K562 (cell line): ENCODE results near the gene SNCA. TPM values are rescaled to one million over a fixed set of nuclear protein-coding genes. Genes with fewer than 3 reads are reported as not detected.

Experiments
- ATAC-seq: fragments of 200-7000 bp; cut with Tn5 transposase; 3 replicates; pipeline ENCODE4 v1.9.1; 2020; ENCODE audit warnings: moderate library complexity
- BruUV-seq: library from RNA; stranded (reverse); fragments of 400-500 nt; replicated peaks from 2 replicates; lab custom pipeline; 2021; lab: Mats Ljungman, UMichigan
- CTCF ChIA-PET: fragments of 300-600 bp; formaldehyde crosslinking; extraction: SDS; loops from one replicate; lab custom pipeline; 2021; ENCODE audit warnings: low intra/inter-chr PET ratio; lab: Yijun Ruan, JAX
- POLR2A ChIA-PET: fragments of 300-600, 350-650 bp; sonication (Branson Sonifier 250); formaldehyde crosslinking; extraction: SDS; loops from one replicate; lab custom pipeline; 2021; ENCODE audit warnings: antibody characterized with exemption, inconsistent platforms; lab: Yijun Ruan, JAX
- DNase-seq, 4 experiments: peaks; one replicate each; pipeline versions ENCODE4 v3.0.0 to v3.0.0-alpha.2; 2011 to 2018; ENCODE audit warnings: low spot score in 3 of 4, mixed read lengths in 3 of 4; ENCODE audit errors: extremely low read depth in 1 of 4
- FAIRE-seq: peaks from 2 replicates; lab custom pipeline; 2011; peaks lifted over from hg19 to GRCh38; lab: Jason Lieb, UNC
- H2AFZ ChIP-seq: 2 replicates; pipeline ENCODE4 v1.6.0; 2011; ENCODE audit warnings: low read depth, low read length, control low read depth, inconsistent platforms
- H3K27ac ChIP-seq: fragments of 200-600 bp; 3 replicates; pipeline ENCODE4 v1.8.0; 2011; ENCODE audit warnings: low read depth, mild to moderate bottlenecking, control low read depth, inconsistent platforms, low read length, moderate library complexity, mixed read lengths; ENCODE audit errors: extremely low read depth
- H3K27me3 ChIP-seq, 2 experiments: fragments of 300-600 bp in 1 of 2; 2 replicates in 1 of 2; 3 replicates in 1 of 2; pipeline versions ENCODE4 v1.6.0 to v1.8.0; 2011; ENCODE audit warnings: inconsistent platforms in 2 of 2, low read length in 2 of 2, mild to moderate bottlenecking in 1 of 2, mixed read lengths in 1 of 2, moderate library complexity in 1 of 2; ENCODE audit not compliant: control insufficient read depth in 2 of 2, insufficient read depth in 2 of 2
- H3K36me3 ChIP-seq: fragments of 300-600 bp; 3 replicates; pipeline ENCODE4 v1.8.0; 2011; ENCODE audit warnings: mild to moderate bottlenecking, low read length, inconsistent platforms; ENCODE audit not compliant: control insufficient read depth, insufficient read depth
- H3K4me1 ChIP-seq, 2 experiments: fragments of 200-600 bp in 1 of 2; replicated peaks in 1 of 2; 2 replicates in 1 of 2; 3 replicates in 1 of 2; pipeline versions ENCODE4 v1.5.1 to v1.8.0; 2011; ENCODE audit warnings: inconsistent platforms in 2 of 2, low read length in 2 of 2, mild to moderate bottlenecking in 1 of 2, mixed read lengths in 1 of 2, moderate library complexity in 1 of 2; ENCODE audit not compliant: control insufficient read depth in 2 of 2, insufficient read depth in 2 of 2
- H3K4me2 ChIP-seq: 2 replicates; pipeline ENCODE4 v1.6.1; 2011; ENCODE audit warnings: low read length, control low read depth, inconsistent platforms, mixed read lengths; ENCODE audit not compliant: insufficient read depth
- H3K4me3 ChIP-seq: fragments of 200-600 bp; sonication (generic), shearing (Covaris generic); 2 replicates; pipeline ENCODE4 v1.5.1; 2016; ENCODE audit warnings: control low read depth, inconsistent platforms
- H3K79me2 ChIP-seq: fragments of 200-600 bp; 3 replicates; pipeline ENCODE4 v1.8.0; 2011; ENCODE audit warnings: low read length, inconsistent platforms; ENCODE audit not compliant: control insufficient read depth, insufficient read depth
- H3K9ac ChIP-seq, 2 experiments: 2 replicates each; pipeline versions ENCODE4 v1.6.0 to v1.6.1; 2011; ENCODE audit warnings: low read depth in 2 of 2, low read length in 2 of 2, control low read depth in 1 of 2, inconsistent platforms in 1 of 2, mild to moderate bottlenecking in 1 of 2, mixed read lengths in 1 of 2; ENCODE audit not compliant: insufficient read depth in 1 of 2
- H3K9me1 ChIP-seq: one replicate; pipeline ENCODE4 v1.6.0; 2011; ENCODE audit warnings: inconsistent platforms, mild to moderate bottlenecking, low read length, moderate library complexity; ENCODE audit not compliant: control insufficient read depth, insufficient read depth
- H3K9me3 ChIP-seq: replicated peaks from 2 replicates; pipeline ENCODE4 v1.5.1; 2011; ENCODE audit warnings: low read depth, low read length, inconsistent platforms; ENCODE audit not compliant: control insufficient read depth, insufficient read depth
- H4K20me1 ChIP-seq: replicated peaks from 2 replicates; pipeline ENCODE4 v1.6.1; 2011; ENCODE audit warnings: low read length, inconsistent platforms, mixed read lengths; ENCODE audit not compliant: control insufficient read depth, insufficient read depth
- BRF1 ChIP-seq: IDR thresholded peaks from 3 replicates; pipeline ENCODE4 v1.6.1; 2011; ENCODE audit warnings: borderline replicate concordance, mild to moderate bottlenecking; ENCODE audit not compliant: insufficient read length; ENCODE audit errors: extremely low read depth
- CREB5 ChIP-seq: fragments of 250-450 bp; sonication (Bioruptor Pico); IDR thresholded peaks from 2 replicates; pipeline ENCODE4 v1.5.0; 2020; ENCODE audit warnings: mild to moderate bottlenecking
- KDM4B ChIP-seq, 2 experiments: fragments of 450-650 bp in 1 of 2; sonication (generic) in 1 of 2; IDR thresholded peaks; 2 replicates each; pipeline ENCODE4 v1.6.1; 2016 to 2017; ENCODE audit warnings: borderline replicate concordance in 2 of 2, antibody characterized with exemption in 1 of 2, low read depth in 1 of 2, mild to moderate bottlenecking in 1 of 2
- MED1 ChIP-seq: sonication (generic); formaldehyde crosslinking; IDR thresholded peaks from 2 replicates; pipeline ENCODE4 v1.8.1; 2023; ENCODE audit warnings: missing genetic modification reagents, borderline replicate concordance
- MLX ChIP-seq, 2 experiments: fragments of 450-650 bp in 1 of 2; sonication (generic) in 1 of 2; formaldehyde crosslinking; conservative IDR thresholded peaks; 2 replicates each; pipeline versions ENCODE4 v1.4.0 to v1.8.1; 2020 to 2022; ENCODE audit warnings: mild to moderate bottlenecking in 1 of 2, missing genetic modification reagents in 1 of 2
- SLC30A9 ChIP-seq: fragments of 250-450 bp; sonication (Bioruptor Pico); IDR thresholded peaks from 2 replicates; pipeline ENCODE4 v1.8.0; 2022; ENCODE audit warnings: mild to moderate bottlenecking, moderate library complexity
- THRA ChIP-seq: fragments of 450-650 bp; IDR thresholded peaks from 2 replicates; pipeline ENCODE4 v1.6.1; 2017; ENCODE audit warnings: mild to moderate bottlenecking, moderate library complexity
- UBTF ChIP-seq, 2 experiments: IDR thresholded peaks; 2 replicates each; pipeline ENCODE4 v1.6.1; 2012; ENCODE audit warnings: improper control_type of control experiment in 2 of 2, low read depth in 2 of 2, low read length in 2 of 2, borderline replicate concordance in 1 of 2
- WGBS: fragments of 100-300 bp; shearing (Covaris generic); methylation state at CpG from one replicate; pipeline ENCODE4 v1.1.6; 2016; ENCODE audit warnings: low coverage, mixed read lengths; ENCODE audit not compliant: insufficient coverage; ENCODE audit errors: missing lambda C conversion rate; 5-methylcytosine and 5-hydroxymethylcytosine counted together
- in situ Hi-C: fragments of 300-500 bp; cut with MboI; formaldehyde crosslinking; loops from 4 replicates; pipeline ENCODE4 v1.15.0; 2018; ENCODE audit warnings: inconsistent platforms, mixed read lengths
- intact Hi-C: fragments of 100-400 bp; cut with micrococcal nuclease; formaldehyde crosslinking; loops from 2 replicates; pipeline ENCODE4 v1.14.2; 2022
- polyA plus RNA-seq, 8 experiments: library from polyadenylated mRNA; depleted of rRNA in 4 of 8; stranded (reverse) in 5 of 8; unstranded in 3 of 8; fragments of >200 nt; fragmentation: Nextera tagmentation in 2 of 8; fragmentation: Illumina TruSeq in 1 of 8; extraction: Ambion mirVana in 2 of 8; extraction: Trizol in 1 of 8; gene quantifications; 2 replicates each; pipeline versions ENCODE4 v1.2.1 to v1.2.3, GENCODE V29; 2011 to 2014; ENCODE audit warnings: inconsistent platforms in 1 of 8, missing spikeins in 1 of 8
- total RNA-seq, 7 experiments: library from RNA; depleted of rRNA in 6 of 7; stranded (reverse); fragments of >200 nt in 6 of 7; fragmentation: Illumina TruSeq in 2 of 7; extraction: Trizol in 2 of 7; gene quantifications; 2 replicates each; pipeline versions ENCODE4 v1.2.1 to v1.2.3, GENCODE V29; 2011 to 2021; ENCODE audit warnings: low replicate concordance in 1 of 7

SNCA gene
- total and polyA plus RNA-seq, 9 of the 15 experiments (the other 6 are each of a cell fraction or from before 2014, with no cell fraction given) = 1.7 to 12.6 (median 3.6) TPM

GRCh38 chr4:89860971-89861370, 24.0 kb upstream of the SNCA start:
- H3K9ac ChIP-seq = no peak overlapping the region
- no peaks in the 10 kb centered on the region; a peak in 1 of 5 replicates for H3K4me1 ChIP-seq
- no peak for FAIRE-seq
- H3K4me2 ChIP-seq = no peak overlapping the region
- in situ Hi-C loops = no loop called here
- H4K20me1 ChIP-seq = no peaks in the 10 kb centered on the region
- no peaks in the 10 kb centered on the region for H3K36me3 ChIP-seq
- CTCF ChIA-PET = no interaction called here
- no peak overlapping the region for H3K4me3 ChIP-seq
- DNase-seq = no peak
- POLR2A ChIA-PET = no interaction called here
- intact Hi-C loops = no loop called here
- TF ChIP-seq THRA = no peak
- TF ChIP-seq SLC30A9 (CRISPR knock-in tag) = no peak
- TF ChIP-seq UBTF (IDR thresholded peaks at IDR 0.05; ENCODE audit: borderline replicate concordance in 1 of 2, low read depth in 2 of 2, low read length in 2 of 2) = no peak
- TF ChIP-seq MLX (CRISPR knock-in tag; conservative IDR thresholded peaks at IDR 0.05) = no peak
- no peak for TF ChIP-seq CREB5
- TF ChIP-seq BRF1 = no peak
- TF ChIP-seq KDM4B (IDR thresholded peaks at IDR 0.05; ENCODE audit: borderline replicate concordance in 2 of 2, low read depth in 1 of 2) = no peak
- no peak for TF ChIP-seq MED1 (CRISPR knock-in tag)
- no peak for ATAC-seq
- no TSS peak for BruUV-seq
- H3K27me3 ChIP-seq = no peaks in the 10 kb centered on the region
- no peak overlapping the region for H2AFZ ChIP-seq
- 15% methylated on average over 5 of the region's 5 CpGs for WGBS
- no peaks in the 10 kb centered on the region for H3K9me3 ChIP-seq
- H3K27ac ChIP-seq = no peak overlapping the region
- no peaks in the 10 kb centered on the region for H3K79me2 ChIP-seq
- no peaks in the 10 kb centered on the region for H3K9me1 ChIP-seq
